MCF 10A (cell line): ENCODE data around the gene PTPRM. TPM values are rescaled to one million over a fixed set of nuclear protein-coding genes. Genes with fewer than 3 reads are reported as not detected.
A peak's percentile ranks its signal among the peaks of the same experiment; 100 is the strongest.

ENCODE experiments used
- BruUV-seq: library from RNA; stranded (reverse); fragments of 400-500 nt; replicated peaks from 2 replicates; lab custom pipeline; 2021; lab: Mats Ljungman, UMichigan
- CTCF ChIA-PET: fragments of 300-600 bp; sonication (Branson Sonifier 250); formaldehyde crosslinking; extraction: SDS; loops from one replicate; lab custom pipeline; 2021; ENCODE audit warnings: antibody characterized with exemption, inconsistent platforms; lab: Yijun Ruan, JAX
- POLR2A ChIA-PET: fragments of 300-600, 350-650 bp; sonication (Branson Sonifier 250); formaldehyde crosslinking; extraction: SDS; loops from one replicate; lab custom pipeline; 2020; ENCODE audit warnings: antibody characterized with exemption, inconsistent platforms; lab: Yijun Ruan, JAX
- DNase-seq: peaks from one replicate; pipeline ENCODE4 v3.0.0-alpha.2; 2018; ENCODE audit not compliant: unreplicated experiment
- H3K27ac Mint-ChIP-seq: one replicate; pipeline ENCODE4 v1.8.0; 2022; ENCODE audit warnings: mild to moderate bottlenecking, low read depth, mixed read lengths; ENCODE audit not compliant: unreplicated experiment
- H3K27me3 Mint-ChIP-seq: one replicate; pipeline ENCODE4 v1.8.0; 2022; ENCODE audit warnings: mixed read lengths; ENCODE audit not compliant: insufficient read depth, unreplicated experiment
- H3K36me3 Mint-ChIP-seq: one replicate; pipeline ENCODE4 v1.8.0; 2022; ENCODE audit warnings: mild to moderate bottlenecking, moderate library complexity, mixed read lengths; ENCODE audit not compliant: insufficient read depth, unreplicated experiment
- H3K4me1 Mint-ChIP-seq: one replicate; pipeline ENCODE4 v1.8.0; 2022; ENCODE audit warnings: mixed read lengths; ENCODE audit not compliant: insufficient read depth, unreplicated experiment
- H3K4me3 Mint-ChIP-seq: one replicate; pipeline ENCODE4 v1.8.0; 2022; ENCODE audit warnings: mild to moderate bottlenecking, moderate library complexity, mixed read lengths; ENCODE audit not compliant: unreplicated experiment
- H3K9me3 Mint-ChIP-seq: one replicate; pipeline ENCODE4 v1.8.0; 2022; ENCODE audit warnings: mixed read lengths; ENCODE audit not compliant: unreplicated experiment
- intact Hi-C: fragments of 100-400 bp; cut with micrococcal nuclease; formaldehyde crosslinking; loops from 2 replicates; pipeline ENCODE4 v1.14.1; 2022
- total RNA-seq: library from RNA; stranded (reverse); gene quantifications from 2 replicates; pipeline ENCODE4 v1.2.3, GENCODE V29; 2022
- TF ChIP-seq, protein P1 (sequence below): fragments of 200-600 bp; IDR thresholded peaks from one replicate; pipeline ENCODE4 v1.8.0; 2022; ENCODE audit warnings: antibody characterized with exemption, mild to moderate bottlenecking; ENCODE audit not compliant: unreplicated experiment

Gene PTPRM
- total RNA-seq, 1 experiment from 2014 or later, result 82.8 TPM

- peaks cover 16% of the 10 kb centered on the region for H3K36me3 Mint-ChIP-seq
- H3K27me3 Mint-ChIP-seq, result no peaks in the 10 kb centered on the region
- TF ChIP-seq, protein P1, sequence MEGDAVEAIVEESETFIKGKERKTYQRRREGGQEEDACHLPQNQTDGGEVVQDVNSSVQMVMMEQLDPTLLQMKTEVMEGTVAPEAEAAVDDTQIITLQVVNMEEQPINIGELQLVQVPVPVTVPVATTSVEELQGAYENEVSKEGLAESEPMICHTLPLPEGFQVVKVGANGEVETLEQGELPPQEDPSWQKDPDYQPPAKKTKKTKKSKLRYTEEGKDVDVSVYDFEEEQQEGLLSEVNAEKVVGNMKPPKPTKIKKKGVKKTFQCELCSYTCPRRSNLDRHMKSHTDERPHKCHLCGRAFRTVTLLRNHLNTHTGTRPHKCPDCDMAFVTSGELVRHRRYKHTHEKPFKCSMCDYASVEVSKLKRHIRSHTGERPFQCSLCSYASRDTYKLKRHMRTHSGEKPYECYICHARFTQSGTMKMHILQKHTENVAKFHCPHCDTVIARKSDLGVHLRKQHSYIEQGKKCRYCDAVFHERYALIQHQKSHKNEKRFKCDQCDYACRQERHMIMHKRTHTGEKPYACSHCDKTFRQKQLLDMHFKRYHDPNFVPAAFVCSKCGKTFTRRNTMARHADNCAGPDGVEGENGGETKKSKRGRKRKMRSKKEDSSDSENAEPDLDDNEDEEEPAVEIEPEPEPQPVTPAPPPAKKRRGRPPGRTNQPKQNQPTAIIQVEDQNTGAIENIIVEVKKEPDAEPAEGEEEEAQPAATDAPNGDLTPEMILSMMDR, result no peak
- H3K27ac Mint-ChIP-seq, result peak overlapping the region; percentile 96
- ChIA-PET POLR2A (interaction anchor here (0.6 to 2.0 kb wide), 9 partner anchors 11 to 373 kb away, joined by 3 to 15 read pairs (median 5); partner anchors contain the start of gene PTPRM), CTCF (interaction anchor here (0.7 to 0.8 kb wide), 2 partner anchors 14 to 96 kb away, joined by 3 to 6 read pairs; no protein-coding TSS in a partner anchor)
- peaks cover 46% of the 10 kb centered on the region for H3K4me1 Mint-ChIP-seq
- DNase-seq, result no peak
- BruUV-seq, result no TSS peak
- H3K4me3 Mint-ChIP-seq, result no peak overlapping the region
- no peaks in the 10 kb centered on the region for H3K9me3 Mint-ChIP-seq
- intact Hi-C loops, result loop anchor here (10.0 kb wide), 1 partner anchor 376 kb away; the partner anchor contains the start of gene PTPRM
These were observed 373.3 kb downstream of the PTPRM start for GRCh38 chr18:7940379-7940778.

DNA sequence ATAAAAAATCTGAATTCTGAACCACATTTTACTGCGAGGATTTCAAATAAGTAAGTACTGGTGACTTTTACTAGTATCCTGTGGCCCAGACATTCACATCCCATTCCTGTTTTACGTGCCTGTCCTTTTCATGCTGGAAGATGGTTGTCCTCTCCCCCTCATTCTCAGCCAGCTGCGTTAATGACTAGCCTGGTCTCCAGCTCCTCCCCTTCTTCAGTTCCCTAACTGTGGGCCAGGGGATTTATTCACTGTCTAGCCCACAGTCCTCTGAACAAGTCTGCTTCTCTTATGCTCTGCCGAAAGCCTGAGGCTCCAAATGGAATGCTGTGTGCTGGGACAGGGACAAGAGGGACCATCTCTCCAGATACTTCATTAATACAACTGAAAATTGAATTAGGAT lies 373.9 kb downstream of the PTPRM start:
- BruUV-seq, result no TSS peak
- H3K4me1 Mint-ChIP-seq, result peaks cover 52% of the 10 kb centered on the region
- H3K36me3 Mint-ChIP-seq, result peaks cover 16% of the 10 kb centered on the region
- H3K27ac Mint-ChIP-seq, result peak overlapping the region; percentile 96
- no peaks in the 10 kb centered on the region for H3K27me3 Mint-ChIP-seq
- intact Hi-C loops, result loop anchor here (10.0 kb wide), 1 partner anchor 376 kb away; the partner anchor contains the start of gene PTPRM
- H3K4me3 Mint-ChIP-seq, result peak overlapping the region; percentile 35
- ChIA-PET CTCF (interaction anchor here (0.7 to 0.9 kb wide), 4 partner anchors 14 to 95 kb away, joined by 3 to 6 read pairs (median 3); no protein-coding TSS in a partner anchor), POLR2A (interaction anchor here (0.6 to 2.0 kb wide), 12 partner anchors 12 to 374 kb away, joined by 3 to 15 read pairs (median 5); partner anchors contain the start of gene PTPRM)
- DNase-seq, result no peak
- TF ChIP-seq, protein P1, result no peak
- H3K9me3 Mint-ChIP-seq, result no peaks in the 10 kb centered on the region

DNA sequence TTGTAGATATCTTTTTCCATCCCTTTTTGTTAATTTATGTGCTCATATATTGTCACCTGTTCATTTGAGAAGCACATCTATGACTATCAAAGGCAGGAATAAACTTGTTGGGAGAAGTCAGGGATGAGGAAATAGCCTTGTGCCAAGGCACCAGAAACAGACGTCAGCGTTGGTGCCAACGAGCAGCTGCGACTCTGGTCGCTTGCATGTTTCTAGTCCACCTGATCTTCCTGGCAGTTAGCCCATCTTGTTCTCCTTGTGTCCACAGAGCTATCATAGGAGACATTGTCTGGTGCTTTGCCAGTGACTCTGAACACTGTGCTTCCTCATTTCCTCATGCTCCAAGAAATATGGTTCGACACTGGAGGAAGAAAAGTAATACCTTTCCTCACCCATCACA lies 374.4 kb downstream of the PTPRM start:
- CTCF ChIA-PET, result interaction anchor here (0.9 kb wide), 1 partner anchor 22 kb away, joined by 3 read pairs; no protein-coding TSS in a partner anchor
- TF ChIP-seq, protein P1, result no peak
- Mint-ChIP-seq H3K9me3 (no peaks in the 10 kb centered on the region), H3K36me3 (peaks cover 16% of the 10 kb centered on the region), H3K4me1 (peaks cover 58% of the 10 kb centered on the region), H3K27me3 (no peaks in the 10 kb centered on the region), H3K4me3 (peak overlapping the region; percentile 35), H3K27ac (peak overlapping the region; percentile 96)
- peak; percentile 91 for DNase-seq
- intact Hi-C loops, result loop anchor here (10.0 kb wide), 1 partner anchor 377 kb away; the partner anchor contains the start of gene PTPRM
- BruUV-seq, result no TSS peak
- POLR2A ChIA-PET, result interaction anchor here (0.6 to 2.0 kb wide), 13 partner anchors 13 to 372 kb away, joined by 3 to 15 read pairs (median 5); no protein-coding TSS in a partner anchor

- peak overlapping the region; percentile 82 for H3K27ac Mint-ChIP-seq
- no peaks in the 10 kb centered on the region for H3K9me3 Mint-ChIP-seq
- peaks cover 62% of the 10 kb centered on the region for H3K4me1 Mint-ChIP-seq
- POLR2A ChIA-PET, result interaction anchor here (0.6 to 2.5 kb wide), 8 partner anchors 14 to 383 kb away, joined by 3 to 15 read pairs (median 4); no protein-coding TSS in a partner anchor
- DNase-seq, result peak; percentile 82
- CTCF ChIA-PET, result interaction anchor here (0.6 kb wide), 1 partner anchor 443 kb away, joined by 3 read pairs; no protein-coding TSS in a partner anchor
- intact Hi-C loops, result loop anchor here (2.0 to 10.0 kb wide), 4 partner anchors 23 to 529 kb away; partner anchors contain the start of gene PTPRM
- TF ChIP-seq, protein P1, result no peak
- no peaks in the 10 kb centered on the region for H3K27me3 Mint-ChIP-seq
- no TSS peak for BruUV-seq
- peak overlapping the region; percentile 66 for H3K4me3 Mint-ChIP-seq
- H3K36me3 Mint-ChIP-seq, result peaks cover 9% of the 10 kb centered on the region
These were observed 378.8 kb downstream of the PTPRM start for GRCh38 chr18:7945882-7946281.
